MCF 10A (cell line): ENCODE measurements around the gene CLMP. TPM values are rescaled to one million over a fixed set of nuclear protein-coding genes. Genes with fewer than 3 reads are reported as not detected.

Experiments used
- BruUV-seq: library from RNA; stranded (reverse); fragments of 400-500 nt; replicated peaks from 2 replicates; lab custom pipeline; 2021; lab: Mats Ljungman, UMichigan
- CTCF ChIA-PET: fragments of 300-600 bp; sonication (Branson Sonifier 250); formaldehyde crosslinking; extraction: SDS; loops from one replicate; lab custom pipeline; 2021; ENCODE audit warnings: antibody characterized with exemption, inconsistent platforms; lab: Yijun Ruan, JAX
- POLR2A ChIA-PET: fragments of 300-600, 350-650 bp; sonication (Branson Sonifier 250); formaldehyde crosslinking; extraction: SDS; loops from one replicate; lab custom pipeline; 2020; ENCODE audit warnings: antibody characterized with exemption, inconsistent platforms; lab: Yijun Ruan, JAX
- DNase-seq: peaks from one replicate; pipeline ENCODE4 v3.0.0-alpha.2; 2018; ENCODE audit not compliant: unreplicated experiment
- H3K27ac Mint-ChIP-seq: one replicate; pipeline ENCODE4 v1.8.0; 2022; ENCODE audit warnings: mild to moderate bottlenecking, low read depth, mixed read lengths; ENCODE audit not compliant: unreplicated experiment
- H3K27me3 Mint-ChIP-seq: one replicate; pipeline ENCODE4 v1.8.0; 2022; ENCODE audit warnings: mixed read lengths; ENCODE audit not compliant: insufficient read depth, unreplicated experiment
- H3K36me3 Mint-ChIP-seq: one replicate; pipeline ENCODE4 v1.8.0; 2022; ENCODE audit warnings: mild to moderate bottlenecking, moderate library complexity, mixed read lengths; ENCODE audit not compliant: insufficient read depth, unreplicated experiment
- H3K4me1 Mint-ChIP-seq: one replicate; pipeline ENCODE4 v1.8.0; 2022; ENCODE audit warnings: mixed read lengths; ENCODE audit not compliant: insufficient read depth, unreplicated experiment
- H3K4me3 Mint-ChIP-seq: one replicate; pipeline ENCODE4 v1.8.0; 2022; ENCODE audit warnings: mild to moderate bottlenecking, moderate library complexity, mixed read lengths; ENCODE audit not compliant: unreplicated experiment
- H3K9me3 Mint-ChIP-seq: one replicate; pipeline ENCODE4 v1.8.0; 2022; ENCODE audit warnings: mixed read lengths; ENCODE audit not compliant: unreplicated experiment
- intact Hi-C: fragments of 100-400 bp; cut with micrococcal nuclease; formaldehyde crosslinking; loops from 2 replicates; pipeline ENCODE4 v1.14.1; 2022
- total RNA-seq: library from RNA; stranded (reverse); gene quantifications from 2 replicates; pipeline ENCODE4 v1.2.3, GENCODE V29; 2022
- TF ChIP-seq, protein P1 (sequence below): fragments of 200-600 bp; IDR thresholded peaks from one replicate; pipeline ENCODE4 v1.8.0; 2022; ENCODE audit warnings: antibody characterized with exemption, mild to moderate bottlenecking; ENCODE audit not compliant: unreplicated experiment

CLMP gene
- total RNA-seq, 1 experiment from 2014 or later, result 86.1 TPM

DNA sequence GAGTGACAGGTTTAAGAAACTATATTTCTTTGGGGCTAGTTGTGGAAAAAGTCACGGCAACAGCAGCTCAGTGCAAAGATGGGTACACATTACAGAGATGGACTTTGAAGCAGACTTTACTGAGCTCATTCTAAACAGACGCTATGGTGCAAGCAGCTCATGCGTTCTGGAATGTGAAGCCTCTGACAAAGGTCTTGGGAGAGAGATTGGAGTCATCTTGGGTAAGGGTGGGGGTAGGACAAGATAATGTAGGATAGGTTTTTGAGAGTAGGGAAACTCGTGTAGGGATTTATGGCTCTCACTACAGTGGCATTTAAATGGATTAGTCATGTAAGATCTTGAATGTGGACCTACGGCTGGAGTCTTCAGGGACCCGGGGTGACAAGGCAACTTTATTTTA, 36.2 kb upstream of the CLMP start:
- H3K4me3 Mint-ChIP-seq, result no peak overlapping the region
- intact Hi-C loops, result no loop called here
- no TSS peak for BruUV-seq
- H3K27me3 Mint-ChIP-seq, result peaks cover 13% of the 10 kb centered on the region
- no peaks in the 10 kb centered on the region for H3K4me1 Mint-ChIP-seq
- H3K36me3 Mint-ChIP-seq, result no peaks in the 10 kb centered on the region
- H3K9me3 Mint-ChIP-seq, result no peaks in the 10 kb centered on the region
- no peak overlapping the region for H3K27ac Mint-ChIP-seq
- no peak for DNase-seq
- CTCF ChIA-PET, result interaction anchor here (0.6 to 1.5 kb wide), 5 partner anchors 19 to 128 kb away, joined by 3 to 6 read pairs (median 3); no protein-coding TSS in a partner anchor
- TF ChIP-seq, protein P1, sequence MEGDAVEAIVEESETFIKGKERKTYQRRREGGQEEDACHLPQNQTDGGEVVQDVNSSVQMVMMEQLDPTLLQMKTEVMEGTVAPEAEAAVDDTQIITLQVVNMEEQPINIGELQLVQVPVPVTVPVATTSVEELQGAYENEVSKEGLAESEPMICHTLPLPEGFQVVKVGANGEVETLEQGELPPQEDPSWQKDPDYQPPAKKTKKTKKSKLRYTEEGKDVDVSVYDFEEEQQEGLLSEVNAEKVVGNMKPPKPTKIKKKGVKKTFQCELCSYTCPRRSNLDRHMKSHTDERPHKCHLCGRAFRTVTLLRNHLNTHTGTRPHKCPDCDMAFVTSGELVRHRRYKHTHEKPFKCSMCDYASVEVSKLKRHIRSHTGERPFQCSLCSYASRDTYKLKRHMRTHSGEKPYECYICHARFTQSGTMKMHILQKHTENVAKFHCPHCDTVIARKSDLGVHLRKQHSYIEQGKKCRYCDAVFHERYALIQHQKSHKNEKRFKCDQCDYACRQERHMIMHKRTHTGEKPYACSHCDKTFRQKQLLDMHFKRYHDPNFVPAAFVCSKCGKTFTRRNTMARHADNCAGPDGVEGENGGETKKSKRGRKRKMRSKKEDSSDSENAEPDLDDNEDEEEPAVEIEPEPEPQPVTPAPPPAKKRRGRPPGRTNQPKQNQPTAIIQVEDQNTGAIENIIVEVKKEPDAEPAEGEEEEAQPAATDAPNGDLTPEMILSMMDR, result no peak
- POLR2A ChIA-PET, result interaction anchor here (1.0 kb wide), 1 partner anchor 43 kb away, joined by 5 read pairs; no protein-coding TSS in a partner anchor

DNA sequence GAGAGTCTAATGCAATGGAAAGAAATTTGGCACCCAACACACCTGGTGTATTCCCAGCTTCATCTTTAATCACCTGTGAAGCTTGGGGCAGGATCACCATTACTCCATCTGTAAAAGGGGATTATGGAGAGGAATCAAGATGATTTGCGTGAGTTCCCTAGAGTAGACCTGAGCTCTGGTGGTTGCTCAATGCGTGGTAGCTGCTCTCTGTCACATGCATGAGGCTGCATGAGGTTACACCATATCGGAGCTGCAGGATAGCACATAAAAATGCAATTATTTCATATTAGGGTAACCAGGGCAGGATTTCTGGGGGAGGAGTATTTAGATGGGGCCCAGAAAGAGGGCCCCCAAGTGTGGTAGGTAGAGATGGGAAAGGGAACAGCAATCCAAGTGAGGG, 35.3 kb upstream of the CLMP start:
- no TSS peak for BruUV-seq
- H3K27me3 Mint-ChIP-seq, result peaks cover 13% of the 10 kb centered on the region
- intact Hi-C loops, result no loop called here
- ChIA-PET CTCF (interaction anchor here (0.8 to 1.5 kb wide), 4 partner anchors 22 to 127 kb away, joined by 3 to 6 read pairs (median 3); no protein-coding TSS in a partner anchor), POLR2A (no interaction called here)
- no peak for DNase-seq
- H3K4me3 Mint-ChIP-seq, result no peak overlapping the region
- H3K4me1 Mint-ChIP-seq, result no peaks in the 10 kb centered on the region
- TF ChIP-seq, protein P1, result no peak
- no peaks in the 10 kb centered on the region for H3K36me3 Mint-ChIP-seq
- no peaks in the 10 kb centered on the region for H3K9me3 Mint-ChIP-seq
- no peak overlapping the region for H3K27ac Mint-ChIP-seq

DNA sequence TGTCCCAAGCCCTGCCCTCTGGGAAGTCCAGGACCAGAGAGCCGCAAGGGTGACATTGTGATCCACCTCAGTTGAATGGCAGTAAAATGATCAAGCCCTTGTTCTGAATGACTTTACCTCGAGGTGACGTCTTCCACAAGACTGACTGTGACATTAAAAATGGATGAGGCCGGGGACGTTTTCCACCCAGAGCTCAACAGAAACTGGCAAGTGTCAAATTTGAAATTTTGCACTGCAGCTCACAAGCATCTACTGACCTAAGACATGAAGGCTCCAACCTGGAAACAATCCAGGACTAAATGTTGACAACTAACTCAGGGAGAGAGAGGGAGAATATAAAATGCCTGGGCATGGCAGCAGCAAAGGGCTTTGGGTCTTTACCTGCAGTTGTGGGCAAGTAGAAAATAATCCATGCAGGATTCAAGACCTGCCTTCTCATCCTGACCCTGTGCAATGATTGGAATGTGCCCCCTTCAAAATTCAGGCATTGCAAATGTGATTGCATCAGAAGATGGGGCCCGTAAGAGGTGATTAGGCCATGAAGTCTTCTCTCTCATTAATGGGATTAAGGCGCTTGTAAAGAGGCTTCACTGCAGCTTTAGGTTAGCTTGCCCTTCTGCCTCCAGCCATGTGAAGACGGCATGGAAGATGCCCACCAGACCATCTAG, 33.6 kb upstream of the CLMP start:
- TF ChIP-seq, protein P1, result no peak
- BruUV-seq, result no TSS peak
- CTCF ChIA-PET, result interaction anchor here (0.8 kb wide), 1 partner anchor 11 kb away, joined by 3 read pairs; no protein-coding TSS in a partner anchor

DNA sequence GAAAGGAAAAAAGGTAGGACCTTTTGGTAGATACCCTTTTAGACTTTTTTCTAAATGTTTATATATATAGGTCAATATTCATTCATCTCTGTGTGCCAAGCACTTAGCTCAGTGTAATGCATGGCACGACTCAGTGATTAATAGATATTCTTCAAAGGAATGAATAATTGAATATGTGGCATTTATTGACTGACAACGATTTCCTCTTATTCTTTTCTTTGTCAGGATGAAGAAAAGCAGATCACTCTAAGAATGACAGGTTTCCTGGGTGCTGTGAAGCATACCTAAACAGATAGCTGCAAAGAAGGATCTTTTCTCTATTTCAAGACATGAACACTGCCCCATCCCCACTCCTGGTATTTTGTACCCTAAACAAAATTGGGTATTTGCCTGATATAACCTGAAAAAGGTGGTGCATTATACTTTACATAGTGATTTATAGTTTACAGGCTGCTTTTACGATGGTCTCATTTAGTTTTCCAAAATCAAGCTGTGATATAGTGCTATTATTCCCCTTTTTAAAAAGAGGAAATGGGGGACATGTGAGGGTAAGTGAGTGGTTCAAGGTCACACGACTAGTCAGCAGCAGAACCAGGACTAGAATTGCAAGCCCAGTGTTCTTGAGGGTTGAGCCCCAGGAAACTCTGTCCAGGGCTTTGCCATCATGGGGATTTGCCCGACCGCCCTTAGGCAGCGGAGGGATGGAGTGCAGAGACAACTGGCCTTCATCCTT, 32.9 kb upstream of the CLMP start:
- no peaks in the 10 kb centered on the region for H3K36me3 Mint-ChIP-seq

More for the DNA sequence above, 33.6 kb upstream of the CLMP start:
- POLR2A ChIA-PET, result no interaction called here
- Mint-ChIP-seq H3K36me3 (no peaks in the 10 kb centered on the region), H3K4me1 (no peaks in the 10 kb centered on the region), H3K27ac (no peak overlapping the region), H3K4me3 (no peak overlapping the region), H3K27me3 (peaks cover 13% of the 10 kb centered on the region), H3K9me3 (no peaks in the 10 kb centered on the region)
- DNase-seq, result no peak
- intact Hi-C loops, result no loop called here

More for the DNA sequence above, 32.9 kb upstream of the CLMP start:
- CTCF ChIA-PET, result interaction anchor here (0.6 to 0.8 kb wide), 2 partner anchors 10 to 34 kb away, joined by 3 read pairs; no protein-coding TSS in a partner anchor
- H3K4me3 Mint-ChIP-seq, result no peak overlapping the region
- DNase-seq, result no peak
- intact Hi-C loops, result no loop called here
- POLR2A ChIA-PET, result interaction anchor here (0.5 kb wide), 1 partner anchor 24 kb away, joined by 3 read pairs; no protein-coding TSS in a partner anchor
- TF ChIP-seq, protein P1, result no peak
- peaks cover 13% of the 10 kb centered on the region for H3K27me3 Mint-ChIP-seq
- no peak overlapping the region for H3K27ac Mint-ChIP-seq
- no TSS peak for BruUV-seq
- peaks cover 3% of the 10 kb centered on the region for H3K9me3 Mint-ChIP-seq
- no peaks in the 10 kb centered on the region for H3K4me1 Mint-ChIP-seq
